Neural cell (in vitro differentiated cells): ENCODE data around the gene PDE1A.

Experiments used
- CTCF ChIP-seq: fragments of 450-650 bp; IDR thresholded peaks from 2 replicates; pipeline ENCODE4 v1.5.1; 2014; ENCODE audit warnings: antibody characterized with exemption, mild to moderate bottlenecking, moderate library complexity; ENCODE audit not compliant: poor library complexity, severe bottlenecking
- POLR2AphosphoS5 ChIP-seq: IDR thresholded peaks from 2 replicates; pipeline ENCODE4 v1.6.1; 2012
- RAD21 ChIP-seq: fragments of 450-650 bp; conservative IDR thresholded peaks from 2 replicates; pipeline ENCODE4 v1.6.1; 2014; ENCODE audit warnings: antibody characterized with exemption, mild to moderate bottlenecking, moderate library complexity
- REST ChIP-seq: IDR thresholded peaks from 2 replicates; pipeline ENCODE4 v1.6.1; 2012; ENCODE audit warnings: borderline replicate concordance
- TAF1 ChIP-seq: IDR thresholded peaks from 2 replicates; pipeline ENCODE4 v1.6.1; 2012; ENCODE audit warnings: low read depth

GRCh38 chr2:182428476-182428875, 1.6 kb upstream of the PDE1A start:
- TF ChIP-seq CTCF (no peak), POLR2AphosphoS5 (no peak), TAF1 (no peak), RAD21 (no peak), REST (no peak)
